Limb (tissue), 2 donors: ENCODE data around the gene KIF5C.

ENCODE experiments used
- DNase-seq, 2 donors: peaks; one replicate each; pipeline ENCODE4 v3.0.0-alpha.2; 2016; ENCODE audit errors: extremely low spot score in 2 of 2

KIF5C gene

DNA sequence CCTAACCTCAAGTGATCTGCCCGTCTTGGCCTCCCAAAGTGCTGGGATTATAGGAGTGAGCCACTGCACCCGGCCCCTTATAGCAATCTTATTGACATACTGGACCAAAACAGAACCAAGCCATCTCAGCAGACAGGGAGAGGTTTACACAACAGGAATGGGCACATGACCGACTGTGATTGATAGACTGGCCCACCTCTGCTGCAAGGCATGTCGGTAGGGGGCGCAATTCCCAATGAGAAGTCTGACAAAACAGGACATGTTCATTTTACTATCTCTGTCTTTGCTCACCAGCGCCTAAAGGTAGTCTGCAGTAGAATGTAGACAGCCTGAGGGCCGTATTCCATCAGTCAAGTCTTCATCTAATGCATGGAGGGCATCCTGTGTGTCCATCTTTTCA is 165.4 kb downstream of the KIF5C start:
- DNase-seq: no peak

DNA sequence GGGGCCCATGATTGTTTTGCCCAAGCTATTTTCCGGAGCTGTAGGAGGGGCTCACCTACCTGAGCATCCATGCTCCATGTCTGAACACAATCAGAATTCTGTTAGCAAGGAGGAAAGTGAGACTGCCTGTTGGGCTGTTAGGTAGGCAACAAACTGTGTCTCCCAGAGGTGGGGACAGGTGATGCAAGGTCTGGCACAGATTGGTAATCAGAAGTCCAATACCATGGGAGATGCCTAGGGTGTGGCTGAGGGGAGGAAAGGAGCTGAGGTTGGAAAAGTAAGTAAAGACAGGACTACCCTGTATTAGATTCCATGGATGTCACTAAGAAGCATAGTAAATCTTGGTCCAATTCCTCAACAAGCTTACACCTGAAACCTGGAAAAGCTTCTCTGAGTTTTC is 166.5 kb downstream of the KIF5C start:
- DNase-seq: no peak

DNA sequence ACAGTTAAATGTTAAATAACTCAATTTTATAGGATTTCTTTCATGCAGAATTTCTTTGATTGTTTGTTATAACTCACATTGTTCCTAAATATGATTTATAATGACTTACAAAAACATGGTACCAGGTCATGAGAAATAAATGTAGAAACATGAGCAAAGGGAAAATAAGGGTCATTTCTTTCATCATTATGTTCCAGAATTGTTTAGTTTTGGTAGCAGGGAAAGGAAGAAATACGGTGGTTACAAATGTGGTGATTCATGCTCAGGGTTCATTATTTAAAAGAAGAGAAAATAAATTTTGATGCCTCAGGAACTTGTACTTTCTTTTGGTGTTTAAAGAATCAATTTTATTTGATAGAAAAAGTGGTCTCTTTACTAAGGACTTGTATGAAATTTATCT is 167.9 kb downstream of the KIF5C start:
- no peak for DNase-seq

DNA sequence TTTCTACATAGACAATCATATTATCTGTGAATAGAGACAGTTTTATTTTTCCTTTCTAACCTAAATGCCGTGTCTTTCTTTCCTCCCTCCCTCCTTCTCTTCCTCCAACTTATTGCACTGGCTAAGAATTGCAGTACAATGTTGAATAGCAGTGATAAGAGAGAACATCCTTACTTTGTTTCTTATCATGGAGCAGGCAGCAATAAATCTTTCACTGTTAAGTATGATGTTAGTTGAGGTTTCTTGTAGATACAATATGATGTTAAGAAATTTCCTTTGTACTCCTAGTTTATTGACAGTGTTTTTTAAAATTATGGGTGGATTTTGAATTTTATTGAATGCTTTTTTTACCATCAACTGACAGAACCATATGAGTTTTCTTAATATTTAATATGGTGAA is 169.5 kb downstream of the KIF5C start:
- no peak for DNase-seq

DNA sequence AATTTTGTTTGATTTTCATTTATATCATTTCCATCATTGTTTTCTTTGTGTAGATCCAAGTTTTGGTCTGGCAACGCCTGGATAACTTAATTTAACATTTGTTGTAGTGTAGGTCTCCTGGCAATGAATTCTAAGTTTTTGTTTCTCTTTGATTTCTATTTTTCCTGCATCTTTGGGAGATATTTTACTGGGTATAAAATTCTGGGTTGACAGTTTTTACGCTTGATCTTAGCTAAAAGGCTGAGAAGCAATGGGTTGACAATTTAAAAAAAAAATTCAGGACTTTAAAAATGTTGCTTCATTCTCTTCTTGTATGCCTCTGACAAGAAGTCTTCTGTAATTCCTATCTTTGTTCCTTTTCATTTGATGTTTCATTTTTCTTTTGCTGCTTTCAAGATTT is 172.1 kb downstream of the KIF5C start:
- no peak for DNase-seq

DNA sequence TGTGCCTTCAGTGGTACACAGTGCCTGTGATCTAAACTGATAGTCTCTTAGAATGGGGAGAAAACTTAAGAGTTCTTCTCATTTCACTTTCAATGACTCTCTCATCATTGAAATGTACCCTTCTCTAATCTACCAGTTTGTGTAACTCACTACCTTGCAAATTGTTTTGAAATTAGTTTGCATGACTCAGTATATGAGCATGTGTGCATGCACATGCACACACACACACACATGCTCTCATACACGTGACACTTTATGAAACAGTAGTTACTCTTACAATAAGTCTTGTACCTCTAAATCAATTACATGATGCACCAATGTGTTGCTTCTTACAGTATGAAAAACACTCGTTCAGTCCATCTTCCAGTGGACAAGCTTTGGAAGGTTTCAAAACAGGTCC is 174.1 kb downstream of the KIF5C start:
- no peak for DNase-seq

DNA sequence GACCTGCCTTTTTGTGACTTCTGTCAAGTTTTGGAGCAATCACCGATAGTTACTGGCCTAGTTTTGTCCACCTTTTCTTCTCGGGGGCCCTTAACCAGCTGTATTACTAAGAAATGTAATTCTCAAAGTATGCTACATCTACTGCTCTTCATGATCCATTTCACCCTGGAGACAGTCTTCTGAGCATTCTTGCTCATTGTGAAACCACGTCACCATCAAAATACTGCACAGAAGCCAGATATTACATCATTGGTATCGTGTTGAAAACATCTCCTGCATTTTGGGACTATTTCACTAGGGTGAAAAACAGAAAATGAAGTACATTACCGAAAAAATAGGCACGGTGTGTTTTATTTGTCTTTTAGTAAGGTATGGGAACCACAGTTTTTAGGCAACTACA is 175.2 kb downstream of the KIF5C start:
- no peak for DNase-seq

DNA sequence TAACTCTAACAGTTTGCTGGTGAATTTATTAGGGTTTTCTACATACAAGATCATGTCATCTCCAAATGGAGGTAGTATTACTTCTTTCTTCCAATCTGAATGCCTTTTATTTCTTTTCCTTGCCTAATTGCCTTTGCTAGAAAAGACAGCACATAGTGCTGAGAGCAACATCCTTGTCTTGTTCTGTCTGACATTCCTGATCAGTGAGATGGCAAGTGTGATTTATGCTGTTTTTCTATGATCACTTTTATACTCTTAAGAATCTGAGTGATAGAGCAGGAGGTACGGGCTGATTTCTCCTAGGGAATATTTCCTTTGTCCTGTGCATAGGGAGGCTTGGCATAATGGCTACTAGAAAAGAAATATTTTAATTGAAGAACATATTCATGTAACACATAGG is 180.7 kb downstream of the KIF5C start:
- no peak for DNase-seq

DNA sequence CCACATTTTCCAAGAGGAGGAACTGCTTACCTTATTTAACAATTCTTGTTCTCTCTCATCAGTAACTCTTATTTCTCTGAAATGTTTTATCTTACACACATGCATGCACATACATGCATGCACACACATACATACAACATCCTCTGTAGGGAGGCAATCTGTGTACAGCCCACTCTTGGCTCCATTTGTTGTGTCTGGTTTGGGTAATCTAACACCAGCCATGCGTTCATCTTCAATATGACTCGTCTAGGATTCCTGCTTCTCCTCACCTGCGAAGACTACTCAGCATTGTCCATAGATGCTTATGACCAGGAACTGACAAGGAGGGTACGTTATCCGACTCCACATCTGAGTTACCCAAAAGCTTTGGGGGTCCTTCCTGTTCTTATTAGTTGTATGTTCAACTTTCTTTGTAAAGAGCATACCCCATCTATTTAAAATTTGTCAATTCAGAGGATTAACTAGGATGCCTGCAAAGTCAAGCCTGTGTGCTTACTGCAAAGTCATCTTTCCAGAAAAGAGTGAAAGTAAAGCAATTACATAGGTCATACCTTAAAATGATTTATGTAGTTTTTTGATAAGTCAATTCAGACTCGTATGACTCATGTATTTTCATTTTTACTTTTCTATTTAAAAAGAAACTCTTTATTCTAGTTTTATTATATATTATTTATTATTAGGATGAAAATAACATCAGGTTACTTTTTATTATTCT is 181.7 kb downstream of the KIF5C start:
- DNase-seq: no peak

DNA sequence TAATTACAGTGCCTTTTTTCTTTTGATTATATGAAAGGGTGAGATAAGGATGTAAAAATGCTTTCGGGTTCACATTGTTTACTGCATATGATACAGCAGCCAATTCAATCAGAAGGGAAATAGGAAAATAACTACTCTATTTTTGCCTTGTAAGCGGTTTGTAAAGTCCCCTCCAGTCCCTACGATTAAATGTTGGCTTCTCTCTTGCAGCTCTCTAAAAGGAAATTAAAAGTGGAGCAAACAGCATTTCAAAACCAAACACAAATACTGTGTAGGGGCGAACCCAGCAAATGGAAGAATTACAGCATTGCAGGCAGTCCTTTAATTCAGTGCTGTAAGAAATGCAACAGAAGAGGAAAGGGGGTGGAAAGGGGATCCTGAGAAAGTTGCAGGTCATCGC is 182.4 kb downstream of the KIF5C start:
- DNase-seq: no peak

DNA sequence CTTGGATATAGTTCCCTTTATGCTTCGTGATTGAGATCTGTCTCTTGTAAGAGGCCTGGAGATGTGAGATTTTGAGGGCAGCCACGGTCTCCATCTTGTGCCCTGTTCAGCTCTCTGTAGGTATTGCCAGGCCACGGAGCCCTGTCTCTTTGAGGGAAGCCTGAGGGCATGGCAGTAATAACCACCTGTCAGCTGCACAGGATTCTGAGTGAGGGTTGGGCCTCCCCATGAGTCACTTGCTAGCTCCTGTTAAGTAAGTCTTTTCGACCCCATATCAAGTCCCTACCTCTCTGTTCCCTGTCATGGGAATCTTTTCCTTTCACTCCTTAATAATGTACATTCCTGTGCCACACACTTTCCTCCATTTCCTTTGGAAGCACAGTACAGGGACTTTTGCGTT is 183.9 kb downstream of the KIF5C start:
- DNase-seq: no peak

DNA sequence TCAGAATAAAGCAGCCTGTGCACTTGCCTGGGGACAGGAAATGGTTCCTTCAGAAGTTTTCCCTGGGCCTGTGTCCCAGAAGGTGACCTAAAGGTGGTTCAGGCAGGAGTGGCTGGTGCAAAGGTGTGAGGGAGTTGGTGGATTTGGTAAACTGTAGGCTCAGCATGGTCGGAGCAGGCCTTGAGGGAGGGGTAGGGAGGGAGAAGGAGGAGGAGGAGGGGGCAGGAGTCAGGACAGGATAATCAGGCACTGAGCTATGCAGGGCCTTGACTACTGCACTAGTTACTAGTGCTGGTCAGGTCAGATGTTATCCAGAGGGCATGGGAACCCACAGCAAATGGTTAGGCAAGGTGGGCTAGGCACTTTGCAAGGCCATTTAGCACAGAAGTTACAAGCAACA is 184.8 kb downstream of the KIF5C start:
- no peak for DNase-seq

DNA sequence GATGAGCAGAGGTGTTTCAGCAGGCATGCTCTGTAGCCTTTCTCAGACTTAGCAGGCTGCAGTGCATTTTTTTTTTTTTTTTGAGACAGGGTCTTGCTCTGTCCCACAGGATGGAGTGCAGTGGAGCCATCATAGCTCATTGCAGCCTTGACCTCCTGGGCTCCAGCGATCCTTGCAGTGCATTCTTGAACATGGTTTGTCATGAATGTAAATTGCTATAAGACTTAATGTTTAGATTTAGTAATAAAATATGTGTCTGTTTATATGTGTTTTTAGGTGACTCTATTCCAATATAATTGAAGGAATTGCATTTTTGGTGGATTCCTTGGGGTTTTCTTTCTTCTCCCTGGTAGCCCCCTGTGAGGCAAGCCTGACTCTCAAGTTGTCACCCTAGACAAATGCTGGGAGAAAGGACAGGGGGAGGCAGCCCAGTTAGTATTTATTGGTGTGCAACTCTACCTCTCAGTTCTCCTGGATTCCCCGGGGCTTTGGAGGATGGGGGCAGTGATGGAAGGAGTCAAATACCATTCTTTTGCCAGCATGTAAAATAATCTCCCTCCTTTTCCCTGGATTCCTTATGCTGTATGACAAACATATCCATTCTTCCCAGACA is 186.2 kb downstream of the KIF5C start:
- DNase-seq: no peak

DNA sequence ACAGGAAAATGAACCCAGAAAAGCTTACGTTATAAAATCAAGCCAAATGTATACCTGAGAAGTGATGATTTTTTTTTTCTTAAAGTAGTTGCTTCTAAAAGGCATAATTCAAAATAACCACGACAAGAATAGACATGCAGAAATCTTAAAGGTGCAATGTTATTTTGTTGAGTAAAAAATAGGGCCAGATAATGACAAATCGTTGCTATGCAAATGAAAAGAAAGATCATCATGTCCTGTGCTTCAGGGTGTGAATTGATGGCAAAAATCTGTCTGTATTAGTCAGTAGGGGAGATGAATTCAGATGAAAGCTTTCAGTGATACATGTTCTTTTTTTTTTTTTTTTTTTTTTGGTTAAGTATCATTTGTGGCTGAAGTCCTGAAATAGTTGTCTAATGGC is 187.5 kb downstream of the KIF5C start:
- no peak for DNase-seq

DNA sequence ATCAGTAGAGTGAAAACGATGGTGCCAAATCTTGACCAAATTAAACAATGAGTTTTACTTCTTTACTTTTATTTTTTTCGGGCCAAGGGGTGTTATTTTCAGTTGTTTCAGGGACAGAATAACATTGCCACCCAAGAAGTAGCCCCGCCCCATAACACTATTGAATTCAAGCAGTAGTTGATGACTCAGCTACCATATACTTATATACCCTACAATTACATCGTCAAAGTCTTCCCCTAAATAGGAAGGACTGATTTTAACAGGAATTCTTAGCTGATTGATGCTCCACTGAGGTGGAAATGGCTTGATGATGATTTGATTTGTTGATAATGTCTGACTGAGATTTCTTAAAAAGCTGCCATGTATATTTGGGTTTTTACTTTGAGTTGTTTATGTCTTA is 188.2 kb downstream of the KIF5C start:
- no peak for DNase-seq

DNA sequence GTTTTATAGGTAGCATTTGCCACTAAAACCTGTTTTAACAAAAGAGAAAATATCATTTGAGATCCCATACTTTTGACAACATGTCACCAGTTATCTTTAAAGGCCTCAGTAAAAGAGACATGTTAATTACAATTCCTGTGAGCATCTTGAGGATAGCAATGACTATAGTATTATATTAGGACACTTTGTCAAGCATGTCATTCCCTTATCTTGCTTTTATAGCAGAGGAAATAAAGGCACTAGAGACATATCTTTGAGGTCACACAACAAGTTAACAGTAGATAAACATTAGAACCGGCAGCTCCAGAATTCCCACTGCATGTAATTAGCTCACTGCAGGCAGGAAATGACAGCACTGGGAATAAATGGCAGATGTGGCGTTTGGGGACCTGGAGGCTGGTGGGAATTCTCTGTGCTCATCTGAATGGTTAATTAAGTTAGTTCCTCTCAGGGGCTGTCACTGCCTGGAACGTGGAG is 189.4 kb downstream of the KIF5C start:
- no peak for DNase-seq

DNA sequence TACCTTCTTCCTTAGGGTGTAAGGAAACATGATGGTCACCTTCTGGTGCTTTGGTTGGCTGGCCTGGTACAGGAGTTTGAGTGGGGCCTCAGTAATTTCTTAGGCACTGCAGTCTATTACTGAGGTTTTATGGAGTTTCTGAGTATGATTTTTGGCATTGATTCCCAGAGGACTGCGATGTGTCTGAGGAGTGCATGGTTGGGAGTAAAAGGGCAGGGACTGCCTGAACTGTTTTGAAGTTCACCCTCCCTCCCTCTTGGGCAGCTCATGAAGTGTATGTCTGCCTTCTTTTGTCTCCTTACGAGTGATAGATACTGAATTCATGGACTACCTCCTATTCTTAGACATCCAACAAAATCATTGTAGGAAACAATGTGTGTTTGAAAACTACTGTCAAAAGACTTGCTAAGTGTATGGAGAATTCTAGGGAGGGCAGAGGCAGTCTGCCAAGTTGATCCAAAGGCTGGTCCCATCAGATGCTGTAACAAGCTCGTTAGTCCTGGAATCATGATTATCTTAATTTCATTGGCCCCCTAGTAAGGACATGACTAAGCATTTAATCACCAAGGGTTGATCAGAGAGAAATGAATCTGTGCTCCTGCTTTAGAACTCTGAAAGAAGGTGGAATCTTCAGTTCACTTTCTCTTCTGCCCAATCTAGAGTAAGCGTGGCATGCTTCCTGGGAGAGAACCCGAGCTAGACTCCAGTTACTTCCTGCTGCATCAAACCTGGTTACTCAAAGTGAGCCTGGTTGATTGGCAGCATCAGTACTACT is 190.0 kb downstream of the KIF5C start:
- DNase-seq: no peak

DNA sequence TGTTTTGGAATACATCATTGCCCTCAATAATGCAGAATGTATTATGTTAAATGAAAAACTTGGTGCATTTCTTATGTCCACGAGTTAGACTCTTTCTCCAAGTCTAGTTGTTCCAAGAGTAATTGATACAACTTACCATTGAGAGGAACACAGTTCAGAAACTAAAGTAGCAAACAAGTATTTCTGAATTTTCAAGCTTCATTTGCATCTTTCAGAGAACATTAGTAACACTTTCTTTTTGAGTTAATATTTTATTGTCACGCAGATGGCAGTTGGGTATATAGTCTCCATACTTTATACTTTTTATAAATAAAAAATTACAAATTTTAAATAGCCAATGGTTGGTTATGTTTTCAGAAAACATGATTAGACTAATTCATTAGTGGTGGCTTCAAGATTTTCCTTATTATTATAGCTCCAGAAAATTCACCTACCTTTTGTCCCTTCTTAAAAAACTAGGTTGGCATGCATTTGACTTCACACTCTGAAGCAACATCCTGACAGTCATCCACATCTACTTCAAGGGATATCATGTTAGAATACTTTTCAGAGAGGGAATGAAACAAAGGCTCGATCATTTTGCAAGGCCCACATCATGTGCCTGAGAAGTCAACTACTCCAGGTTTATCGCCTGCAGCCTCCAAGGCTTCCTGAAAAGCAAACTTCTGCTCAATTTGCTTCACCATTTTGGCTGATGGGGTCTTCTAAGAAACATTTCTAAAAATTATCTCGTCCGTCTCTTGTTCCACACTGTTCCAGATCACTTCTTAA is 193.4 kb downstream of the KIF5C start:
- no peak for DNase-seq

DNA sequence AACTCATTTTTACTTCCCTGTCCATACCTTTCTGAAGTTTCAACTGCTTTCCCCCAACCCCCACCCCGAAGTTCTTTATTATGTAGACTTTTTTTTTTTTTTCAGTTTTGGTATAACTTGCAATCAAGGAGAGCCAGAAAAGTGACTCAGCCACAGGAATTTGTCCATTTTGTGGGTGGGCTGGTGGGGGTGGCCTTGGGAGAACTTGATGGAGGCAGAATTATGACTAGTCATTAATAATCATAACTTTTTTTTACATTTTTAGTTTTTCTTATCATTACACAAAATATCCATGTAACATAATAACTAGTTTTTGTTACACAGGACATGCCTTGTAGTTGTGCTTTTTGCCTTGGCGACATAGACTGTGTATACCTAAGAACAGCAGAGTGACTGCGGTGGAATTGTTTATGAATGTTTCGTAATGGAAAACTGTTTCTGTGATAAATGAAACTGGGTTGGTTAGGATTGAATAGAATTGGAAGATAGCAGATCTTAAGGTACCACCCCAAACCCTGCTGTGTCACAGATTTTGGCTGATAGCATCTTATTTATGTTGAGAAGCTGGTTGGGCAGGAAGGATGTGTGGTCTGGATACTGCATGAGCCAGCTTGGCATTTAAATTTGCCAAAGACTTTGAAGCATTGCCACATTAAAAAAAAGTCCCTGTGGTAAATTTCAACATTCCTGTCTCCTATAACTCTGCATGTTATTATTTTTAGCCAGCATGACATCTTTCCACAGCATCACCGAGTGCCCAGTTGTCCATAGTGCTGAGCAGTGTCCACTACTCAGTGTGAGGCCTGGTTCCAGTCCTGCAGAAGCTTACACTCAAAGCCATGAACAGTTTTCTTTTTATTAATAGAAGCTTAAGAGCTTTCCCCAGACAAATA is 194.2 kb downstream of the KIF5C start:
- no peak for DNase-seq

DNA sequence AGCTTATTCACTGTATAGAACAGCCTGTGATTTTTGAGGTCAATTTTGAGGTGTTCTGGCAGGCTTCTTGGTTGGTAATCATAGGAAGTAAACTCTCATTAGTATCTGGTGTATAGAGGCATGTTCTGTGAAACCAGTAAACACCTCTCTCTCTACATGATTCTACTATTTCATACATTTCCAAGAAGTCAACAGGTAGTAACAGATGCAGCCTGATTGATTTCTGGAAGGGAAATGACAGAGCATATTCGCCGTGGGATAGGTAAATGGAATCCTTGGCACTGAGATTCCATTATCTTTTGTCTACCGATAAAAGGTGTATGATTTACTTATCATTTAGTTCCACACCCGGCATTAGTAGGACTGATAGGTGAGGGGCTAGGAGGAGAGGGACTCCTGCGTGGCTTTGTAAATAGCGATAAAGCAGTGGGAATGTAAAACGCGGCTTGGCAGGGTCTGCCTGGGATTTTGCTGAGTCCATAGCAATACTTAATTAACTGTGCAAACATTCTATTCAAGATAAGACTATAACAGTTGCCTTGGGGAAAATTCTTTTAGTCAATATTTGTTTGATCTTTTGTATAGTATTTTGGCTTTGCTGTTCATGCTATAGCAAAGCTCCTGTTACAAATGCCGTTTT is 195.8 kb downstream of the KIF5C start:
- no peak for DNase-seq
